Activated gamma-delta T cell treated with Interleukin-2 at 50 U/mL for 16 hours (primary cell): Measurements from ENCODE around the gene FGFR3.

Experiments
- DNase-seq: peaks from one replicate; pipeline ENCODE4 v3.0.0-alpha.2; 2020

The FGFR3 gene

GRCh38 chr4:1803523-1804423, 10.7 kb downstream of the FGFR3 start:
- no peak for DNase-seq

GRCh38 chr4:1804638-1805492, 11.8 kb downstream of the FGFR3 start:
- DNase-seq, result no peak

- no peak for DNase-seq
Measured at GRCh38 chr4:1805493-1806222, 12.6 kb downstream of the FGFR3 start.

- no peak for DNase-seq
Measured at GRCh38 chr4:1806223-1806564, 13.1 kb downstream of the FGFR3 start.

- no peak for DNase-seq
Measured at GRCh38 chr4:1806596-1807331, 13.7 kb downstream of the FGFR3 start.

DNA sequence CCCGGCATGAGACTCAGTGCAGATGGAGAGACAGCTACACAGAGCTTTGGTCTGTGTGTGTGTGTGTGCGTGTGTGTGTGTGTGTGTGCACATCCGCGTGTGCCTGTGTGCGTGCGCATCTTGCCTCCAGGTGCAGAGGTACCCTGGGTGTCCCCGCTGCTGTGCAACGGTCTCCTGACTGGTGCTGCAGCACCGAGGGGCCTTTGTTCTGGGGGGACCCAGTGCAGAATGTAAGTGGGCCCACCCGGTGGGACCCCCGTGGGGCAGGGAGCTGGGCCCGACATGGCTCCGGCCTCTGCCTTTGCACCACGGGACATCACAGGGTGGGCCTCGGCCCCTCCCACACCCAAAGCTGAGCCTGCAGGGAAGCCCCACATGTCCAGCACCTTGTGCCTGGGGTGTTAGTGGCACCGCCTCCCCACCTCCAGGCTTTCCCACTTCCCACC, 14.3 kb downstream of the FGFR3 start:
- DNase-seq, result no peak

DNA sequence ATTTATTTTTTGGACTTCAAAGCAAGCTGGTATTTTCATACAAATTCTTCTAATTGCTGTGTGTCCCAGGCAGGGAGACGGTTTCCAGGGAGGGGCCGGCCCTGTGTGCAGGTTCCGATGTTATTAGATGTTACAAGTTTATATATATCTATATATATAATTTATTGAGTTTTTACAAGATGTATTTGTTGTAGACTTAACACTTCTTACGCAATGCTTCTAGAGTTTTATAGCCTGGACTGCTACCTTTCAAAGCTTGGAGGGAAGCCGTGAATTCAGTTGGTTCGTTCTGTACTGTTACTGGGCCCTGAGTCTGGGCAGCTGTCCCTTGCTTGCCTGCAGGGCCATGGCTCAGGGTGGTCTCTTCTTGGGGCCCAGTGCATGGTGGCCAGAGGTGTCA, 15.3 kb downstream of the FGFR3 start:
- DNase-seq, result no peak

DNA sequence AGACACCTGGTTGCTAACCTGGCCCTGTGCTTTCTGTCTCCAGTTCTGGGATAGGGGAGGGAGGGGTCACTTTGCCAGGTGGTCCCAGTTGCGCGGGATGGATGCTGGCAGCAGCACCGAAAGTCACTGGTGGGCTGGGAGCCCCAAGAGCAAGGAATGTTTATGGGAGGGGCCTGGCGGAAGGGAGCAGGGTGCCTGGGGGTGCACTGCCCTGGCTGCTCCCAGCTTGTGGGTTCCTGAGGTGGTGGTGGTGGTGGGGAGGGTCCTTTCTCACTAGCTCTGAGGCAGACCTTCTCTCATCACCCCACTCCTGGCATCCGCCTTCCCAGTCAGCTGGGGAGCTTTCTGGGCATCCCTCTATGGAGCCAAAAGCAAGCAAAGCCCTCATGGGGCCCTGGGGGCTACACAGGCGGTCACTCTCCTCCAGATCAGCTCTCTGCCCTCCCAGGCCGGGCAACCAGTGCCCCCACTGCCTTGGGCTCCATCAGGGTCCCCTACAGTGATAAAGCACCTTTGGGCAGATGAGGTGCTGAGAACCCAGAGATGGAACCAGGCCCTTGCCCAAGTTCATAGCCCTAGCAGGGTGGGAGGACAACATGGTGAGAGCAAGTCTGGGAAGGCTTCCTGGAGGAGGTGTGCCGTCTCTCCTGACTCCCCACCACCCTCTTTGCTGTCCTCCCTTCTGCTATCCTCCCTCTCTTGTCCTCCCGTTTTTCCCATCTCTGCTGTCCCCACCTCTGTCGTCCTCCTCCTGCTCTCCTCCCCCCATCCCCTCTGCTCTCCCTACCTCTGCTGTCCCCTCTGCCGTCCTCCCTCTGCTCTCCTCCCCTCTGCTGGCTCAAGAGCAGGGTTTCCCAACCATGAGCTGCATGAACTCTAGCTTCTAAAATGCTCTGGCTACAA, 16.0 kb downstream of the FGFR3 start:
- DNase-seq, result no peak

DNA sequence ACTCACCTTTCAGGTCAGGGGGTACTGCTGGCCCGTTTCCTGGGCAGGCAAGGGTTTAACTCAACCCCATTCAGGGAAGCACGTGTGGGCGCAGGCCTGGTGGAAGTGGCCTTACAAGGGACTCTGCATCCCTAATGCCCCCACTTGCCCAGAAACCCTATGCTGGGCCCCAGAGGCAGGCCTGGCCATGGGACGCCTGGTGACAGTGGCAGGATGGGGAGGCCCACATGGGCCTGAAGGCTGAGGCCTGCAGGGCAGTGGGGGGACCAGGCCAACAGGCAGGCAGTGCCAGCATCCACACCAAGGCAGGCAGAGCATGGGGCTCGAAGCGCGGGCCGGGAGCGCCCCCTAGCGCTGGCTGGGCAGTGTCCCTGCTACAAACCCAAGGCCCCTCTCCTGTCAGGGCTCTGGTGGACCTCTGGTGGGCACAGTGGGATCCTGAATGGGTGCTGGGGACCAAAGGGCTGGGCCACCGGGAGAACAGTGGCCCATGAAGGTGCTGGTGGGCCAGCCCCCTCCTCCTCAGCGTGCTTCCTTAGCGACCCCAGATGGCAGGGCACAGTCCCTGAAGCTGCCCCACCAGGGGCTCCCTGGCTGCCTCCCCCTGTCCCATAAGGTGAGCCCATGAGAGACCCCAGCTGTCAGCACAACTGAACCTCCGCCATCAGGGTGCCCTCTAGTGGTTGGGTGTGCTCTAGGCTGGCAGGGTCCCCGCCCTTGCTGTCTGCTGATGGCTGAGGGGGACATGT, 16.8 kb downstream of the FGFR3 start:
- DNase-seq, result peak; percentile 52

DNA sequence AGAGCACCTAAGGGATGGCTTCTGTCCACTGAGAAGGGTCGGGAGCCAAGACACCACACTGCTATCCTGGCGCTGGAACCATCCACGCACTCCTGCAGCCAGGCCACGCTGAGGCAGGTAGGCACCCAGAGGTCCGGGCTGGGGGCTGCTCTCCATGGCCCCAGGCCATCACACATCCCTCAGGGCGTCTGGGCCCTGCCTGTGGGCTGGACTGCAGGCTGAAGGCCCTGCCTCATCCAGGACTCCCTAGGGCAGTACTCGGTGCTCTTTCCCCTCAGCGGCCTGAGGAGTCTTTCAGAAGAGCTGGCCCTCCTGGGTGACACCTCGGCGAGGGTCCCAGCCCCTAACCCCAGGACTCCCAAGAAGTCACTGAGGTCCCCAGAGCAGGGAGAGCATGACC, 17.7 kb downstream of the FGFR3 start:
- no peak for DNase-seq

DNA sequence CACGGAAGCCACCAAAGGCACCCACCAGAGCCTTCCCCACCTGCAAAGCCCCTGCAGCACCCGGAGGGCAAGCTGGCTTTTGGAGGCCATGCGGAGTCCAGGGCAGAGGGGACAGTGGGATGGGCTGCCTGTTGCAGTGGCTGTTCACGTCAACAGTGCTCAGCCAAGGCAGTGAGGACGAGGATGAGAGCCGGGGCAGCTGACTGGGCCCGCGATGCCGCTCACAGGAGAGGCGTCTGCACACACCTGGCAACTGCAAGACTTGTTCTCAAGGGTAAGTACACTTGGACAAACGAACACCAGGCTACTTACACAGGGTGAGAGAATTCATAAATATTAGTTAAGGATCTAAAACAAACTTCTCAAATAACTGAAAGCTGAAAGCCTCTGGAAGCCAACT, 19.6 kb downstream of the FGFR3 start:
- no peak for DNase-seq

GRCh38 chr4:1813231-1813630, 20.1 kb downstream of the FGFR3 start:
- no peak for DNase-seq

DNA sequence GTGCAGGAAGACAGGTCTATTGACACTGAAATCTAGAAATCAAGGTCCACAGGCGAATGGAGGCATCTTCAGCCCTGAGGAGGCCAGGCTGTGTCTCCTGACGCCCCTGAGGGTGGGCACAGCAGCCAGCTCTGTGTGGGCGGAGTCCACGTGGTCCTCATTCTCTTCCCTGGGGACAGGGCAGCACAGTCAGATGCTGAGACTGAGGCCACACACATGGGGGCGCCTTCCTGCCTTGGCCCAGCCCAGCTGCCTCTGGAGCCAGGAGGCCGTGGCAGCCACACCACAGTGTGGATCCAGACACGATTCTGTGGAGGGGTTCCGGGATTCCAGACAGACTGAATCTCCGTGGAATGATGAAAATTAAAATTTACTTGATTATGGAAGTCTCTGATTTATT, 20.8 kb downstream of the FGFR3 start:
- no peak for DNase-seq

DNA sequence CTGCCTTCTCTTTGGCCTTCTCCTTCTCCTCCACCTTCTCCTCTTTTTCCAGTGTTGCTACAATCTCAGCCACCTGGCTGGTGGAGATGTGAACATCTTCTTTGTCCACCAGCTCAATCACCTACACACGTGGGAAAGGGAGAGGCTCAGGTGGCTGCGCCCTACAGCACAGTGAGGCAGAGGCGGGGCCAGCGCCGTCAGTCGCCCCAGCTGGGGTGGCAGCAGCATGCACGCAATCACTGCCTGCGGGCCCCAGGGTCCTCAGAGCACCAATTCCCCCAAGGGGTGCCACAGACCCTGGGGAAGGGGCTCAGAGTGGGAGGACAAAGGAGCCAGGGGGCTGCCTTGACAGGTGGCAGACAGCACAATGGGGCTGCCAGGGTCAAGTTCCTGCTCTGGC, 21.4 kb downstream of the FGFR3 start:
- no peak for DNase-seq

GRCh38 chr4:1815096-1815996, 22.3 kb downstream of the FGFR3 start:
- DNase-seq, result no peak

GRCh38 chr4:1815997-1816860, 23.1 kb downstream of the FGFR3 start:
- DNase-seq, result no peak

DNA sequence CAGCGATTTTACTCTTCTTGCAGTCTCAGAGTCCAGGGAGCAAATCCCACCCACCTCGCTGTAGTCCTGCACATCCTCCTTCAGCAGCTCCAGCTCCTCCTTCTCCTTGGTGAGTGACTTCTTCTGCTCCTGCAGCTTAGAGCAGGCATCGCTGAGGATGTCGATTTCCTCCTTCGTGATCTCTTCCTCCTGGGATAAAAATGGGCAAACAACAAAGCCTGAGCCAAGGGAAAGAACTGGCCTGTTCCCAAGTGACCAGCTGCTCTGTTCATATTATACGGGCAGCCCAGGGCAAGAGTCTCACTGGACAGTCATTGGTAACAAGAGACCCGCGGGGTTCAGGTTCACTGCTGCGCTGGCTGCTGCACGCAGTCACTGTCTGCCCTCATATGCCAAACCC, 26.2 kb downstream of the FGFR3 start:
- no peak for DNase-seq

GRCh38 chr4:1819816-1820215, 26.7 kb downstream of the FGFR3 start:
- no peak for DNase-seq
